Esophagus muscularis mucosa (tissue), 3 donors: ENCODE results near the gene FAM13A.

Experiments used
- CTCF ChIP-seq, 3 experiments: fragments of 200-600 bp in 2 of 3; fragments of 450-650 bp in 1 of 3; sonication (generic) in 2 of 3; IDR thresholded peaks; one replicate each; pipeline ENCODE4 v1.5.1; 2017 to 2019; ENCODE audit warnings: antibody characterized with exemption in 3 of 3, mild to moderate bottlenecking in 2 of 3, moderate library complexity in 1 of 3
- POLR2A ChIP-seq: fragments of 450-650 bp; IDR thresholded peaks from one replicate; pipeline ENCODE4 v1.6.1; 2017; ENCODE audit warnings: antibody characterized with exemption, moderate library complexity, mild to moderate bottlenecking, low read depth
- POLR2AphosphoS5 ChIP-seq, 2 donors: sonication (generic); formaldehyde crosslinking; IDR thresholded peaks; one replicate each; pipeline ENCODE4 v1.6.1; 2017; ENCODE audit warnings: antibody characterized with exemption in 2 of 2

DNA sequence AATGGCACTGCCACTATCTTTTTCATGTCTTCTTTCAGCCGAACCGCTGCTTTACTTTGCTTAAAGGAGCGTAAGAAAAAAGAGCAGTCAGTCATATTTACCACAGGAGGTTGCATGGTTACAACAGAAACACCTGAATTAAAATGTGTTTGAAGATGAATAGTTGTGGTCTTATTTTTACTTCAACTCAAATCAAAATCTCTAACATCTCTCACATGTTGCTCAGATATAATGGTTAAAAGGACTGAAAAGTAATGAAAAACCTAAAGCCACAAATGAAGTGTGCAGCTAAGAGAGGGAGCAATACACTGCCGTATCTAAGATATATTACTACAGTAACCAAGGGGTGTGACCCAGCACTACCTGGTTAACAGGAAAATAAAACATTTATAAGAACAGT is 27.4 kb downstream of the FAM13A start:
- TF ChIP-seq CTCF (IDR thresholded peaks at IDR 0.05) (no peak), POLR2AphosphoS5 (IDR thresholded peaks at IDR 0.05) (no peak), POLR2A (no peak)
